ENCODE data around the gene LMBRD1.
"Not testable (repeated sequence)": the region's sequence is repeated elsewhere in the genome, so short reads cannot be mapped to it uniquely, and the experiment has no call there.

The LMBRD1 gene

GRCh38 chr6:69796073-69796641 is 653 bp downstream of the LMBRD1 start:
- peak overlapping the region; percentile 71 for H3K27ac ChIP-seq
- no peak for TF ChIP-seq CTCF (conservative IDR thresholded peaks at IDR 0.05)
- no peak for TF ChIP-seq ZFX (IDR thresholded peaks at IDR 0.05)

GRCh38 chr6:69795469-69796072 is 1.2 kb downstream of the LMBRD1 start:
- no peak overlapping the region for H3K27ac ChIP-seq
- TF ChIP-seq ZFX (IDR thresholded peaks at IDR 0.05) (no peak), CTCF (conservative IDR thresholded peaks at IDR 0.05) (no peak)

- no peak for TF ChIP-seq CTCF (conservative IDR thresholded peaks at IDR 0.05)
- TF ChIP-seq ZFX (IDR thresholded peaks at IDR 0.05), result no peak
- H3K27ac ChIP-seq, result no peak overlapping the region
Observed at GRCh38 chr6:69792292-69792691, 4.5 kb downstream of the LMBRD1 start.

- no peak for TF ChIP-seq CTCF (conservative IDR thresholded peaks at IDR 0.05)
- TF ChIP-seq ZFX (IDR thresholded peaks at IDR 0.05), result no peak
- H3K27ac ChIP-seq, result no peak overlapping the region
Observed at GRCh38 chr6:69791065-69791471, 5.7 kb downstream of the LMBRD1 start.

- no peak overlapping the region for H3K27ac ChIP-seq
- no peak for TF ChIP-seq ZFX (IDR thresholded peaks at IDR 0.05)
Observed at GRCh38 chr6:69790629-69791028, 6.2 kb downstream of the LMBRD1 start.

GRCh38 chr6:69789578-69789977 is 7.2 kb downstream of the LMBRD1 start:
- H3K27ac ChIP-seq, result no peak overlapping the region
- no peak for TF ChIP-seq CTCF (conservative IDR thresholded peaks at IDR 0.05)
- TF ChIP-seq ZFX (IDR thresholded peaks at IDR 0.05), result no peak

- H3K27ac ChIP-seq, result not testable (repeated sequence)
Observed at GRCh38 chr6:69787436-69787835, 9.4 kb downstream of the LMBRD1 start.

- no peak overlapping the region for H3K27ac ChIP-seq
- TF ChIP-seq ZFX (IDR thresholded peaks at IDR 0.05) (no peak), CTCF (conservative IDR thresholded peaks at IDR 0.05) (no peak)
Observed at GRCh38 chr6:69785697-69786096, 11.1 kb downstream of the LMBRD1 start.

All from C4-2B (cell line).